ENCODE data around the gene PIK3CB.

Gene PIK3CB

DNA sequence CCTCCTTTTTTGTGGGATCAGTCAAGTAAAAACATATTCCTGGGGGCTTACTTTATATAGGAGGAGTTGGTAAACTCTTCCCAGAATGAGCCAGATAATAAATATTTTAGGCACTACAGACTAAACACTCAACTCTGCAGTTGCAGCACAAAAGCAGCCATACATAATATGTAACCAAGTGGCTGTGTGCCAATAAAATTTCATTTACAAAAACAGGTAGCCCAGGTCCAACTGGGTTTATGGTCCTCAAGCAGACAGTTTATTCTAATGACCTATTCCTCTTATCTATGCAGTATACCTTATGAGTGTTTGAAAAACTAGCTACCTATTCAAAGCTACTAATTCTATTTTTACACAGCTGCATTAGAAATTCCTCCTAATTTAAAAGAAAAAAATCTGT, 164.3 kb downstream of the PIK3CB start:
- TF ChIP-seq ZNF837 (tag by site-specific recombination; IDR thresholded peaks at IDR 0.05) (no peak), ZNF184 (tag by site-specific recombination; IDR thresholded peaks at IDR 0.05) (no peak), ZNF214 (tag by site-specific recombination; IDR thresholded peaks at IDR 0.05; ENCODE audit: borderline replicate concordance) (no peak), ZNF169 (tag by site-specific recombination; IDR thresholded peaks at IDR 0.05) (no peak), ZNF558 (tag by site-specific recombination; IDR thresholded peaks at IDR 0.05) (no peak), KLF16 (tag by site-specific recombination; IDR thresholded peaks at IDR 0.05) (no peak), ZNF660 (tag by site-specific recombination; IDR thresholded peaks at IDR 0.05) (no peak), ZNF133 (tag by site-specific recombination; IDR thresholded peaks at IDR 0.05) (no peak), ZNF701 (tag by site-specific recombination; IDR thresholded peaks at IDR 0.05) (no peak), ZNF549 (tag by site-specific recombination; IDR thresholded peaks at IDR 0.05) (no peak), ZNF341 (tag by site-specific recombination; IDR thresholded peaks at IDR 0.05; ENCODE audit: low read depth) (no peak), KLF7 (tag by site-specific recombination; IDR thresholded peaks at IDR 0.05; ENCODE audit: borderline replicate concordance) (no peak), ZNF510 (tag by site-specific recombination; IDR thresholded peaks at IDR 0.05; ENCODE audit: insufficient replicate concordance) (no peak), ZNF530 (tag by site-specific recombination; IDR thresholded peaks at IDR 0.05; ENCODE audit: low read depth) (no peak), MEIS1 (CRISPR knock-in tag; IDR thresholded peaks at IDR 0.05; ENCODE audit: borderline replicate concordance) (no peak), ZBTB48 (tag by site-specific recombination; IDR thresholded peaks at IDR 0.05) (no peak), BCL11A (tag by site-specific recombination; IDR thresholded peaks at IDR 0.05; ENCODE audit: low read depth) (no peak)
- TF ChIP-seq, protein P1, sequence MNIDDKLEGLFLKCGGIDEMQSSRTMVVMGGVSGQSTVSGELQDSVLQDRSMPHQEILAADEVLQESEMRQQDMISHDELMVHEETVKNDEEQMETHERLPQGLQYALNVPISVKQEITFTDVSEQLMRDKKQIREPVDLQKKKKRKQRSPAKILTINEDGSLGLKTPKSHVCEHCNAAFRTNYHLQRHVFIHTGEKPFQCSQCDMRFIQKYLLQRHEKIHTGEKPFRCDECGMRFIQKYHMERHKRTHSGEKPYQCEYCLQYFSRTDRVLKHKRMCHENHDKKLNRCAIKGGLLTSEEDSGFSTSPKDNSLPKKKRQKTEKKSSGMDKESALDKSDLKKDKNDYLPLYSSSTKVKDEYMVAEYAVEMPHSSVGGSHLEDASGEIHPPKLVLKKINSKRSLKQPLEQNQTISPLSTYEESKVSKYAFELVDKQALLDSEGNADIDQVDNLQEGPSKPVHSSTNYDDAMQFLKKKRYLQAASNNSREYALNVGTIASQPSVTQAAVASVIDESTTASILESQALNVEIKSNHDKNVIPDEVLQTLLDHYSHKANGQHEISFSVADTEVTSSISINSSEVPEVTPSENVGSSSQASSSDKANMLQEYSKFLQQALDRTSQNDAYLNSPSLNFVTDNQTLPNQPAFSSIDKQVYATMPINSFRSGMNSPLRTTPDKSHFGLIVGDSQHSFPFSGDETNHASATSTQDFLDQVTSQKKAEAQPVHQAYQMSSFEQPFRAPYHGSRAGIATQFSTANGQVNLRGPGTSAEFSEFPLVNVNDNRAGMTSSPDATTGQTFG (tag by site-specific recombination; IDR thresholded peaks at IDR 0.05; ENCODE audit: borderline replicate concordance) = no peak
- Histone ChIP-seq H3K4me1 (ENCODE audit: control insufficient read depth, insufficient read depth, low read length) (no peaks in the 10 kb centered on the region), H3K9me3 (ENCODE audit: control insufficient read depth, insufficient read depth, low read depth, low read length) (no peaks in the 10 kb centered on the region), H3K36me3 (ENCODE audit: control insufficient read depth in 2 of 2, insufficient read depth in 1 of 2, low read length in 2 of 2) (peaks cover 0 to 3% of the 10 kb centered on the region in 2 experiments; a peak in 1 of 3 replicates), H3K4me3 (ENCODE audit: low read depth, low read length) (no peak overlapping the region), H3K27ac (ENCODE audit: extremely low read depth, low read depth, low read length) (no peak overlapping the region)
- CTCF ChIA-PET = interaction anchor here (1.0 kb wide), 1 partner anchor 9 kb away, joined by 4 read pairs; no protein-coding TSS in a partner anchor
- POLR2A ChIA-PET = no interaction called here

DNA sequence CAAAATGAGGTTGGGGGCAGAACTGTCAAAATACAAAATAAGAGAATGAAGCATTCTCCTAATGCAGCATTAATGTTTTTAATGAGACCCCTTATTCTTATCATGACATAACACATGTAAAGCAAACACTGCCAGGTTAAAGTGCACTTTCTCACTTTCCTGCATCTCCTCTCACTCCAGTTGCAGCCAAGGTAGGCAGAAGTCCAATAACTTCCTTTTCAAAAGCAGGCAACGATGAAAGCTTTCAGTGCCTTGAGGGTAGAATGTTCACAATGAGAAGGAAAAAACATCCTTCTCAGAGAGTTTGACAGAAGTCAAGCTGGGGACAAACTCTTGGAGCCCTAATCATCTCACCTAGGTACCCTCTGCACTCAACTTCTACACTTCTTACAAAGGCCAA, 166.6 kb downstream of the PIK3CB start:
- ChIA-PET POLR2A (no interaction called here), CTCF (no interaction called here)
- Histone ChIP-seq H3K4me1 (ENCODE audit: control insufficient read depth, insufficient read depth, low read length) (no peaks in the 10 kb centered on the region), H3K27ac (ENCODE audit: extremely low read depth, low read depth, low read length) (no peak overlapping the region), H3K4me3 (ENCODE audit: low read depth, low read length) (no peak overlapping the region), H3K36me3 (ENCODE audit: control insufficient read depth in 2 of 2, insufficient read depth in 1 of 2, low read length in 2 of 2) (peaks cover 0 to 16% of the 10 kb centered on the region in 2 experiments; a peak in 1 of 3 replicates), H3K9me3 (ENCODE audit: control insufficient read depth, insufficient read depth, low read depth, low read length) (no peaks in the 10 kb centered on the region)
- no peak for TF ChIP-seq ZNF341 (tag by site-specific recombination; IDR thresholded peaks at IDR 0.05; ENCODE audit: low read depth)
- TF ChIP-seq FEZF1 (tag by site-specific recombination; IDR thresholded peaks at IDR 0.05) = no peak
- TF ChIP-seq ZNF138 (tag by site-specific recombination; IDR thresholded peaks at IDR 0.05; ENCODE audit: borderline replicate concordance) = no peak
- no peak for TF ChIP-seq ZSCAN30 (tag by site-specific recombination; IDR thresholded peaks at IDR 0.05)
- no peak for TF ChIP-seq ZNF610 (tag by site-specific recombination; IDR thresholded peaks at IDR 0.05; ENCODE audit: borderline replicate concordance)
- TF ChIP-seq ZNF311 (tag by site-specific recombination; IDR thresholded peaks at IDR 0.05; ENCODE audit: borderline replicate concordance) = no peak
- TF ChIP-seq ZNF510 (tag by site-specific recombination; IDR thresholded peaks at IDR 0.05; ENCODE audit: insufficient replicate concordance) = no peak
- TF ChIP-seq, protein P2, sequence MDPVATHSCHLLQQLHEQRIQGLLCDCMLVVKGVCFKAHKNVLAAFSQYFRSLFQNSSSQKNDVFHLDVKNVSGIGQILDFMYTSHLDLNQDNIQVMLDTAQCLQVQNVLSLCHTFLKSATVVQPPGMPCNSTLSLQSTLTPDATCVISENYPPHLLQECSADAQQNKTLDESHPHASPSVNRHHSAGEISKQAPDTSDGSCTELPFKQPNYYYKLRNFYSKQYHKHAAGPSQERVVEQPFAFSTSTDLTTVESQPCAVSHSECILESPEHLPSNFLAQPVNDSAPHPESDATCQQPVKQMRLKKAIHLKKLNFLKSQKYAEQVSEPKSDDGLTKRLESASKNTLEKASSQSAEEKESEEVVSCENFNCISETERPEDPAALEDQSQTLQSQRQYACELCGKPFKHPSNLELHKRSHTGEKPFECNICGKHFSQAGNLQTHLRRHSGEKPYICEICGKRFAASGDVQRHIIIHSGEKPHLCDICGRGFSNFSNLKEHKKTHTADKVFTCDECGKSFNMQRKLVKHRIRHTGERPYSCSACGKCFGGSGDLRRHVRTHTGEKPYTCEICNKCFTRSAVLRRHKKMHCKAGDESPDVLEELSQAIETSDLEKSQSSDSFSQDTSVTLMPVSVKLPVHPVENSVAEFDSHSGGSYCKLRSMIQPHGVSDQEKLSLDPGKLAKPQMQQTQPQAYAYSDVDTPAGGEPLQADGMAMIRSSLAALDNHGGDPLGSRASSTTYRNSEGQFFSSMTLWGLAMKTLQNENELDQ (tag by site-specific recombination; IDR thresholded peaks at IDR 0.05; ENCODE audit: low read depth) = no peak
- TF ChIP-seq MZF1 (tag by site-specific recombination; IDR thresholded peaks at IDR 0.05; ENCODE audit: borderline replicate concordance) = no peak
- TF ChIP-seq, protein P1 (tag by site-specific recombination; IDR thresholded peaks at IDR 0.05; ENCODE audit: borderline replicate concordance) = no peak
- TF ChIP-seq, protein P3, sequence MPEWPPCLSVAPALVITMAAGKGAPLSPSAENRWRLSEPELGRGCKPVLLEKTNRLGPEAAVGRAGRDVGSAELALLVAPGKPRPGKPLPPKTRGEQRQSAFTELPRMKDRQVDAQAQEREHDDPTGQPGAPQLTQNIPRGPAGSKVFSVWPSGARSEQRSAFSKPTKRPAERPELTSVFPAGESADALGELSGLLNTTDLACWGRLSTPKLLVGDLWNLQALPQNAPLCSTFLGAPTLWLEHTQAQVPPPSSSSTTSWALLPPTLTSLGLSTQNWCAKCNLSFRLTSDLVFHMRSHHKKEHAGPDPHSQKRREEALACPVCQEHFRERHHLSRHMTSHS (tag by site-specific recombination; IDR thresholded peaks at IDR 0.05) = no peak
- no peak for TF ChIP-seq GLI2 (tag by site-specific recombination; IDR thresholded peaks at IDR 0.05; ENCODE audit: borderline replicate concordance, low read depth)

Measured in HEK293 (cell line).